Measurements from ENCODE around the gene EPHA4.

EPHA4 gene

GRCh38 chr2:221541131-221541735 is 30.9 kb downstream of the EPHA4 start:
- H3K27ac ChIP-seq = no peak overlapping the region
- TF ChIP-seq ZFX (IDR thresholded peaks at IDR 0.05; ENCODE audit: borderline replicate concordance) (no peak), CTCF (IDR thresholded peaks at IDR 0.05) (no peak)

GRCh38 chr2:221539246-221539645 is 32.9 kb downstream of the EPHA4 start:
- no peak overlapping the region for H3K27ac ChIP-seq
- TF ChIP-seq CTCF (IDR thresholded peaks at IDR 0.05) (no peak), ZFX (IDR thresholded peaks at IDR 0.05; ENCODE audit: borderline replicate concordance) (no peak)

- TF ChIP-seq CTCF (IDR thresholded peaks at IDR 0.05) (no peak), ZFX (IDR thresholded peaks at IDR 0.05; ENCODE audit: borderline replicate concordance) (no peak)
- H3K27ac ChIP-seq = no peak overlapping the region
These were observed 36.3 kb downstream of the EPHA4 start for GRCh38 chr2:221535824-221536223.

GRCh38 chr2:221533299-221533698 is 38.8 kb downstream of the EPHA4 start:
- H3K27ac ChIP-seq = no peak overlapping the region
- TF ChIP-seq CTCF (IDR thresholded peaks at IDR 0.05) (no peak), ZFX (IDR thresholded peaks at IDR 0.05; ENCODE audit: borderline replicate concordance) (no peak)

GRCh38 chr2:221532641-221533040 is 39.5 kb downstream of the EPHA4 start:
- no peak overlapping the region for H3K27ac ChIP-seq
- TF ChIP-seq ZFX (IDR thresholded peaks at IDR 0.05; ENCODE audit: borderline replicate concordance) (no peak), CTCF (IDR thresholded peaks at IDR 0.05) (no peak)

GRCh38 chr2:221530653-221531037 is 41.5 kb downstream of the EPHA4 start:
- no peak overlapping the region for H3K27ac ChIP-seq
- TF ChIP-seq ZFX (IDR thresholded peaks at IDR 0.05; ENCODE audit: borderline replicate concordance) = no peak
- no peak for TF ChIP-seq CTCF (IDR thresholded peaks at IDR 0.05)

- no peak for TF ChIP-seq ZFX (IDR thresholded peaks at IDR 0.05; ENCODE audit: borderline replicate concordance)
- TF ChIP-seq CTCF (IDR thresholded peaks at IDR 0.05) = no peak
- H3K27ac ChIP-seq = no peak overlapping the region
These were observed 42.0 kb downstream of the EPHA4 start for GRCh38 chr2:221529943-221530652.

All from 22Rv1 (cell line).